NT2/D1 (cell line): ENCODE results near the gene RIPOR3.

Experiments used
- SUZ12 ChIP-seq: IDR thresholded peaks from 2 replicates; pipeline ENCODE4 v1.6.1; 2011; ENCODE audit not compliant: insufficient read length, insufficient read depth; ENCODE audit errors: extremely low read depth
- YY1 ChIP-seq: IDR thresholded peaks from 2 replicates; pipeline ENCODE4 v1.6.1; 2011; ENCODE audit not compliant: insufficient read length, insufficient read depth
- ZNF274 ChIP-seq: IDR thresholded peaks from 2 replicates; pipeline ENCODE4 v1.6.1; 2011; ENCODE audit warnings: mild to moderate bottlenecking, low read depth, low read length

DNA sequence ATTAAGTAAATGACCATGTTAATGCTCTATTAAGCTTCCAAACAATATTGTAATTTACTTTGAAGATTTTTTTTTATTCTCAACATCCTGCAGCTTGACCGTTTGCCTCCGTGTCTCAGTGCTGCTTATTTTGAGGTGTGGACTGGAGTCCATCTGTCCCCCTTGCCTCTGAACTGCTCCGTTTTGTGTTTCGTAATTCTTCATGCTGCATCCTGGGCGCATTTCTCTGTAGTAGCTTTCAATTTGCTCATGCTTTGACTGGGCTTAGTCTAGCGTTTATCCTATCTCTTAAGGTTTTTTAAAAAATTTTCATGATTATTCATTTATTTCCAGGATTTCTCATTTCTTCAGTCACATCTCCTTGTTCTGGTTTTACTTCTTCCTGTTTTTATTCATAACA is 143.4 kb downstream of the RIPOR3 start:
- TF ChIP-seq ZNF274 (no peak), YY1 (no peak), SUZ12 (no peak)
